Activated effector memory CD4-positive, alpha-beta T cell treated with anti-CD3 and anti-CD28 coated beads, Interleukin-2, amount 50 U/mL, for 16 hours (primary cell): ENCODE data around the gene MAS1L.

Source experiments
- DNase-seq: peaks from one replicate; pipeline ENCODE4 v3.0.0-alpha.2; 2020

MAS1L gene

GRCh38 chr6:29487660-29488059 lies at the start of gene MAS1L:
Gene MAS1L (minus strand): TSS chr6:29487956. CDS start chr6:29487902, 54 bp downstream.
- no peak for DNase-seq

GRCh38 chr6:29532320-29532951 lies 44.7 kb upstream of the MAS1L start:
- DNase-seq = no peak

- no peak for DNase-seq
Measured at GRCh38 chr6:29531668-29532067, 43.9 kb upstream of the MAS1L start.

- DNase-seq = no peak
Measured at GRCh38 chr6:29530671-29531310, 43.0 kb upstream of the MAS1L start.

GRCh38 chr6:29529956-29530355 lies 42.2 kb upstream of the MAS1L start:
- DNase-seq = no peak

GRCh38 chr6:29528988-29529560 lies 41.3 kb upstream of the MAS1L start:
- DNase-seq = no peak

- DNase-seq = no peak
Measured at GRCh38 chr6:29528300-29528931, 40.7 kb upstream of the MAS1L start.

GRCh38 chr6:29527564-29527963 lies 39.8 kb upstream of the MAS1L start:
- no peak for DNase-seq

GRCh38 chr6:29527126-29527525 lies 39.4 kb upstream of the MAS1L start:
- no peak for DNase-seq

- no peak for DNase-seq
Measured at GRCh38 chr6:29525311-29525639, 37.5 kb upstream of the MAS1L start.

- no peak for DNase-seq
Measured at GRCh38 chr6:29524444-29525310, 36.9 kb upstream of the MAS1L start.

GRCh38 chr6:29524044-29524443 lies 36.3 kb upstream of the MAS1L start:
- DNase-seq = no peak

- no peak for DNase-seq
Measured at GRCh38 chr6:29522227-29522626, 34.5 kb upstream of the MAS1L start.

- no peak for DNase-seq
Measured at GRCh38 chr6:29521006-29521680, 33.4 kb upstream of the MAS1L start.

GRCh38 chr6:29520232-29520631 lies 32.5 kb upstream of the MAS1L start:
- DNase-seq = no peak

GRCh38 chr6:29519291-29520010 lies 31.7 kb upstream of the MAS1L start:
- no peak for DNase-seq

- no peak for DNase-seq
Measured at GRCh38 chr6:29517728-29518440, 30.1 kb upstream of the MAS1L start.

- no peak for DNase-seq
Measured at GRCh38 chr6:29517245-29517644, 29.5 kb upstream of the MAS1L start.

GRCh38 chr6:29516108-29516507 lies 28.4 kb upstream of the MAS1L start:
- peak; percentile 72 for DNase-seq

GRCh38 chr6:29510746-29511300 lies 23.1 kb upstream of the MAS1L start:
- no peak for DNase-seq

- DNase-seq = no peak
Measured at GRCh38 chr6:29510202-29510601, 22.4 kb upstream of the MAS1L start.
